Head of caudate nucleus (tissue), 42 donors: Measurements from ENCODE around the gene SRC.
A peak's percentile ranks its signal among the peaks of the same experiment; 100 is the strongest.

Experiments used
- DNase-seq, 42 donors: peaks; one replicate each; pipeline versions ENCODE4 v3.0.0 to v3.0.0-alpha.2; 2020 to 2021; ENCODE audit warnings: mixed read lengths in 7 of 42
- intact Hi-C: fragments of 100-400 bp; cut with DNase I; formaldehyde crosslinking; loops from one replicate; pipeline ENCODE4 v1.15.0; 2022

The SRC gene

DNA sequence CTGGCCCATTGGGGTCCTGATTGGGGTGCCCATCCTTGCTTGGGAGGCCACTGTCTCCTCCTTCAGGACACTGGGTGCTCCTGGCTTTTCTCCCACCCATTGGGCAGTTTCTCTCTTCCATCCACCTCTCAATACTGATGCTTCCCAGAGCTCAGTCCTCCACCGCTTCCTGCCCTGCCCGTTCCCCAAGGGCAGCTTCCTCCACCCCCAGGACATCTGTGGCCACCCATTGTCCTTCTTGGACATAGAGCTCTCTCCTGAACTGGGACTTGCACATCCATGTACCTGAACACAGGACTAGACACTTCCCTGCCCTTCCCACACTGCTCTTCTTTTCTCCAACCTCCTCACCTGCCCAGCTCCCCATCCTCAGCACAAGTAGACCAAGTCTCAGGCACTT is 105.7 kb downstream of the SRC start:
- peak in 1 of 42 donors; percentile 18 for DNase-seq
- intact Hi-C loops: no loop called here

DNA sequence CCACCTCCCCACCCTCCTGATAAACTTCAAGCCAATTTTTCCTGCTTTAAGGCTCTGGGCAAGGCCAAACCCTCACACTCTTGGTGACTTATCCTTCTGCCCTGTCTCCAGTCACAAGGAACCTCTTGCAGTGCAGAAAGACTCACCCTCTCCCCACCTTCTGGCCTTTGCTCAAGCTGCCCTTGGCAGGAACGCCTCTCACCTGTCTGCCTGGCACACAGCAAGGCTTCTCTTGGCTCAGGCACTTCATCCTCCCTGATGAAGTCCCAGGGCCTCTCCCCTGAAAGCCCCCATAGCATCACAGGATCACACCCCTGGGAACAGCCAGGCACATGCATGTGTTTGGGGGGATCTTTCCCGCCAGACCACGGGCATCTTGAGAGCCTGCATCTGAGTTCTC is 106.3 kb downstream of the SRC start:
- intact Hi-C loops: no loop called here
- DNase-seq: peak in 2 of 42 donors; percentile 27 to 34

DNA sequence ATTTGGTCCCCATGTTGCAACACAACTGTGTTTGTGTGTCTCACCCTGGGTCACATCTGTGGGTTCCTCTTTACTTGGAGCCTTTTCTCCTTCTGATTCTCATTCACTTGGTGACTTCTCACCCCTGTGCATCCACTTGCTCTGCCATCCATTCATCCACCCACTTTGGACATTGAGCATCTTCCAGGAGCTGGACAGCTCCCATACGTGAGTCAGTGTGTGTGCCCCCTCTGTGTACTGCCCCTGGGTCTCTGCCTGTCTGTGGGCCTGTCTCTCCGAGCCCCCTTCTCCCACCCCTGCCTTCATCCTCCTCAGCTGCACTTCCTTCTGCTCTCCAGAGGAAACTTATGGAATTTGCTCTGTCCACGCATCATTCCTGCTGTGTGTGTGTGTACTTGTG is 107.3 kb downstream of the SRC start:
- intact Hi-C loops: no loop called here
- peak in 2 of 42 donors; percentile 0 to 15 for DNase-seq

DNA sequence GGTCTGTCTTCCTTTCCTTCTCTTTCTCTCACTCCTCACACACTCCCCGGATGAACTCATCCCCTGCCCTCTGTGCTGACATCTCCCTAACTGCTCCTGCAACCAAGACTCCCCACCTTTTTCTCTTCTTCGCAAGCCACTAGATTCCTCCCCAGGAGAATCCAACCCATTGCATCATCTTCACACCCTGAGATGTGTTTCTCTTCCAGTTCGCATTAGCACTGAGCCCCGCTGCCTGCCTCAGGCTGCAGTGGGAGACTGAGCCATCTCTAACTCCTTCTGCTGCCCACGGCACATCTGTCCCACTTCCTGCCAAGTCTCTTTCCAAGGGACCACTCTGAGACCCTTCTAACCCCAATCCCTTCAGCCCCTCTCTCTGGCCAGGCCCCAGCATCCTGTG is 107.9 kb downstream of the SRC start:
- DNase-seq: peak in 2 of 42 donors; percentile 0 to 11

DNA sequence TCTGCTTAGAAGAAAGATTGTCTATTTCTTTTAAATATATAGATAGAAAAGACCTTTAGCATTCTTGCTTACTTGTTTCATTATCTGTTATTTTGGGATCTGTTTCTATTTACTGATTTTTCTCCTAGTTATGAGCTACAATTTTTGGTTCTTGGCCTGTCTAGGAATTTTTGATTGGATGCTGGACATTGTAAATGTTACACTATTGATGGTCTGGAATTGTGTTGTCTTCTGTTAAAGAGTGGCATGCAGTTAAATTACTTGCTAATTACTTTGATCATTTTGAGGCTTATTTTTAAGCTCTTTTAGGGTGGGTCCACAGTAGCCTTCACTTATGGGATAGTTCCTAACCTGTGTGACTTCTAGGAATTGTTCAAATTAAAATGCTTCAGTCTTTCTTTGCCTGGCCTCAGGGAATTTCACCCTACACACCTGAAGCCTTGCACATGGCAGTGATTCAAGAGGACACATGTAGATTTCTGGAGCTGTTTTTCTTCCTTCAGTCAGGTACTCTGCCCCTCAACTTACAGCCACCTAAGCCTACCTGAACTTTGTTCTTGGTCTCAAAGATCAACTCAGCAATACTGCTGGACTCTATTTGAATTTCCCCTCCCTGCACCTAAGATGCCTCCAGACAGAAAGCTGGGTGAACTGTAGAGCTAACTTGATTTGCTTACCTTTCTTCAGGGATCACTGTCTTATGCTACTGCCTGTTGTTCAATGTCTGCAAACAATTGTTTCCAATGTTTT is 108.9 kb downstream of the SRC start:
- DNase-seq: no peak
- intact Hi-C loops: no loop called here

More for the DNA sequence above, 107.9 kb downstream of the SRC start:
- intact Hi-C loops: no loop called here
